ENCODE data around the gene EBF3.

The EBF3 gene

DNA sequence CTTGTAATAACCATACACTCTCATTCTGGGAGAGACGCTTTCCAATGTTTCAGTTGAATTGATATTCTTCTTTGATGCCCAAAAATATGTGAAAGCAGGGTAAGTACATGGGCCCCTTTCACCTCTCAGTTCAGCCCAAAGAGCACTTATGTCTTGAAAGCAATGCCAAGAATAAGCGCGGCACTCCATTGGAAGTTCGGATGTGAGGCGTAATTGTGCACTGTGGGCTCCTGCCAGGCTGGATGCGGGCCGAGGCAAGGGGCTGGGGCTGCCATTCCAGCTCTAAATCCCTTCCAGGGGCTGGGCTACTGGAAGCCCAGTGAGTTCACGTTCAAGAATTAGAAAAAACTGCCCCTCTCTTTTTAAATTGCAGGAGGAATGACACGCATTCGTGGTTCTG, 113.8 kb downstream of the EBF3 start:
- DNase-seq = no peak

DNA sequence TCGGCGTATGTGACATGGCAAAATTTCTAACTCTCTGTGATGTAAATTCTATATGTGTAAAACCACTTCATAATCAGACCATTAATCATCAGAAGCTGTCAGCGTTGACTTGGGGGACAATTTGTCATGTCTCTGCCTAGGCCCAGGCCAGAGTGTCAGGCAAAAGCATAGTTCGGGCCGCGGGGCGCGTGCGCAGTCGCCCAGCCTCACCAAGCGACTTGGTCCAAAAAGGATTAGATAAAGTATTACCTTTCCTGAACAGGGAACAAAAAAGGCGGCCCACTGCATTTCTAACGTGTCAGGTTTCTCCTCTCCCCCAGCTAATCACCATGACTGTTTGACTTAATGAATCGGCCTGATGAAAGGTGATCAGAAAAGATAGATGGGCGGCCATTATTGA, 114.2 kb downstream of the EBF3 start:
- DNase-seq = no peak

DNA sequence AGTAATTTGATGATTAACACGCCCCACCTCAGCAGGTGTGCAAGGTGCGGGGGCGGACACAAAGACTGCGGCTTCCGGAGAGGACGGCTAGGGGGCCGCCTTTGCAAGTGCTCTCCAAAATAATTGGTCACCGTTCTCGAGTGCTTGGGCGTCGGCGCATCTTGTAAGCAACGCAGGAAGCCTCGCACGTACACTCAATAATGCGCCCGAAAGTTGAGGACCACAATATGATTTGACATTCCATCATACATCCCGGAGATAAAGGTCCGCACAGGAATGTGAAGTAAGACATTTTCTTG, 114.7 kb downstream of the EBF3 start:
- no peak for DNase-seq

DNA sequence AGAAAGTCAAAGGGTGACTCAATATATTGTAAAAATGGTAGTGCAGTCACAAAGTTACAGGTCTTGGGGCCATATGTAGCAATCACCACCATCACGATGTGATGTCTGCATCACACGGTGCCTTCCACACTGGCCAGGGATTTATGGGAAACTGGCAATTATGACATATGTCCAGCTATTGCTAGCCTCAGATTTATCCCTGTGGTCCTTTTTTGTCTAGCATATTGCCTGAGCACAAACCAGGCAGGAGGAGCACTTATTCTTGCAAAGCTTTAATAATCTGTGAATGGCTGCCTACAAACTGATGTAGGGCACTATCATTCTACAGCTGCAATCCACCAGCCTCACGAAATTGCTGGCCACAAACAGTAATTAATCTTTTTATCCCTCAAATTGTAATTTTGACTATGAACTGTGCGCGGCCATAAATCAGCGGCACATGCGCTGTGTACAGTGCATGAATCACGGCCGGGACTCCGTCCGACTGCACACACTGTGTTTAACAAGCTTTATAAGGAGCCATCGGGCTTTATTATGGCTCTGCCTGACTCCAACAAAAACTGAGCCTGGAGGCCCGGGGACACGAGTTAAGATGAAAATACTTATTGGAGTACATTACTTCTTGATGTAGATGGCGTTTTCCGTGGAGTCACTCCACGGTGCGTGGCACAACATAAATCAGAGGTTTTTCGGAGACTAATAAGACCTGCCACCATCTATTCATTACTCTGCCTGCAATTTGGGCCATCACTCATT, 115.2 kb downstream of the EBF3 start:
- DNase-seq = no peak

DNA sequence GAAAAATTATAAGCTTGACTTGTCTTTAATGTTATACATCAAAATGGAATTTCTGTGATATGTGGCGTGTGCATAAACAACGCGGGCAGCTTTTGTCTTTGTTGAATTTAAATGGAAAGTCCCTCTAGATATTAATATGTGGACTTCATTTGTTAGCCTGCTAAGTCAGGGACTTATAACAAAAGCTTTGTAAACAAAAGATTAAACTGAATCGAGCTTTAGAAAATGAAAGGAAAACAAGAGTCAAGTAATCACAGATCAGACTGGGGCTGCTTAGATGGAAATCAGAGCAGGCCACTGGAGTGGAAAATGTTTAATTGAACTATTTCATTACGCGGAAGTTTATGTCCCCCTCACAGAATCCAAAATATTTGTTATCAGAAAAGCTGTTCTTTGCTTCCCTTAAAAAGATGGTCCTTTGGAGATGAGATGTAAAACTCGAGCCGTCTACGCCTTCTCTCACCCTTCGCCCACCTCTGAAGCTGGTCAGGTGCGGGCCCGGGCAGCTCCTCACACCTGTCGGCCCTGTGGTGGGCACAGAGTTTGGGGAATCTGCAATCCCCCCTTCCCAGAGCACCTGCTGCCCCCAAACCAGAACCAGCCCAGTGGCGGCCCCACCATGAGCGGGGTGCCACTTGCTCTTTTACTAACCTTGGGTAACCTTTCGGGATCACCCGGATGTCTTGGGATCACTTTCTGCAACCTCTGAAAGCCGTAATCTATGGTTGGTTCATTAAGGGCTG, 116.2 kb downstream of the EBF3 start:
- no peak for DNase-seq

DNA sequence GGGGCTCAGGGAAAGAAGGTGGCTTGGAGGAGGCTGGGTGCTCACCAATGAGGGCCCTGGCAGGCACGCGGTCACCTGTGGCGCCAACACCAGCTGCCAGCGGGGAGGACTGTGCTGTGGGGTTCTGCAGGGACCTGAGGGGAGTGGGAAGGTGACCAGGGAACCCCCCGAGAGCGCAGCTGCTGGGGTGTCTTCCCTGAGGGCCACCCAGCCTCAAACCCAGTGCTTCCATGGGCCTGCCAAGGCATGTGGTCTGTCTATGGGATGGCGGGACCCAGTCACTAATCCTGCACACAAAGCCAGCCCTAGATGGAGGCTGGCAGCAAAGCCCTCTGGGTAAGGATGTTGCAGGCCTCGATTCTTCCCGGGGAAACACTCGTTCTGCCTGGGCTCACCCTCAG, 117.1 kb downstream of the EBF3 start:
- DNase-seq = no peak

DNA sequence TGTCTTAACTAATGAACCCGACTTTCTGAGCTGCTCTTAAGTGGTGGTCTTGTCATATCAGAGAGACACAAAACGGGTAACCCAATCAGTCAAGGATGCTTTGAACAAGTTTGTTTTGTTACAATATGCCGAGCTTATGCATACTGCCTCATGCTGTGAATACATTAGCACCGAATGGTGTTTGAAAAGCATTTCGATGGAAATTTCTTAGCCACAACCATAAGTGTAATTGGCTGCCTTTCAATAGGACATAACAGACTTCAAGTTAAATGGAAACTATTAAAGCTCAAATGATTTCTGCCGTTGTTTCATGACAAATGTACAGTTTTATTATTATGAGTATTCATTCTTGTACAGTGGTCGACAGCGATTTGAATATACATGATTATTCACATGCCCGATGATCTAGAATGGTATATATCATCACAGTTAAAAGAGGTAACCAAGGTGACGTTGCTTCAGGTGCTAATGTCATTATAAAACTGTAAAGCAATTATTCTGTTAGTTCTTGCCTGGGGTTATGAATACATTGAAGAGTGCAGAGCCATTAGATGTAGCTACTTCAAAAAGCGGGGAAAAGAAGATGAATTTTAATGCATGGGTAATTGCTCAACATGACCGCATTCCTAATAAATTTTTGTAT, 118.8 kb downstream of the EBF3 start:
- DNase-seq = no peak

DNA sequence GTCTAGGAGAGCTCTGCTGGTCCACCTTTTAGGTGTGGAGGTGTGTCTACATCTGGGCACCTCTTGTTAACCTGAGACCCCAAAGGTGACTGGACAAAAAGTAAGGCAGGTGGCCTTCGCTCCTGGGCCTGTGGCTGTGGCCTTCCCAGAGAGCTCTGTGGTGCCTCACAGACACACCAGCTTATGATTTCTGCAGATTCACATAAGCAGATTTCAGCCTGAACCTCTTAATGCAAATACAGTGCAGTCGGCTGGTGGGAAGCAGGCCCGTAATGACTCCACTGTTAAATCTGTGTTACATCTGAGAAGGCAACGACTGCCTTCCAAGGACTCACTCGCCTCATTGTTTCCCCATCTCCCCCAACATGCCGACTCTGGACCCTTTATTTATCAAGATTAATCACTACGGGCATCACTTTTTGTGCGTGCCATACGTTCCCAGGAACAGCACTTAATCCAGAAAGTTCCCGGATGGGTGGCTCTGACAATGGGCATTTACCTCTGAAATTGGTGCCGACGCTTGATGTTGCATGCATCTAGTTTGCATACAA, 119.8 kb downstream of the EBF3 start:
- DNase-seq = no peak

DNA sequence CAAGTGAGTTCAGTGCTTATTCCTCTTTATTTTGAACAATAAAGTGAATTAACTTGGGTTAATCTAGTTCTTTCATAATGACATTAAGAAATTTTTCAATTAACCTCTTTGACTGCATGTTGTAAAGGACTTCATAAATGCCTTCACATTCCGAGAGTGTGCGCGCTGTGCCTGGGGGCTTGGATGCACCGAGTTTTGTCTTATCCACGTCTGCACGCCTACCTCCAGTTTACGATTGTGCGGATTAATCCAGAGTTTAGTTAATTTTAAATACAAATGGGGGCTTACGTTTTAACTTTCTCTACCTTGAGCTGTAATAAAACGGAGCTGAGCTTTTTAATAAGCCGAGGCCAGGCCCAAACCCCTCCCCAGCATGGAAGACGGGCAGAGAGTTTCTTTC, 120.4 kb downstream of the EBF3 start:
- no peak for DNase-seq

DNA sequence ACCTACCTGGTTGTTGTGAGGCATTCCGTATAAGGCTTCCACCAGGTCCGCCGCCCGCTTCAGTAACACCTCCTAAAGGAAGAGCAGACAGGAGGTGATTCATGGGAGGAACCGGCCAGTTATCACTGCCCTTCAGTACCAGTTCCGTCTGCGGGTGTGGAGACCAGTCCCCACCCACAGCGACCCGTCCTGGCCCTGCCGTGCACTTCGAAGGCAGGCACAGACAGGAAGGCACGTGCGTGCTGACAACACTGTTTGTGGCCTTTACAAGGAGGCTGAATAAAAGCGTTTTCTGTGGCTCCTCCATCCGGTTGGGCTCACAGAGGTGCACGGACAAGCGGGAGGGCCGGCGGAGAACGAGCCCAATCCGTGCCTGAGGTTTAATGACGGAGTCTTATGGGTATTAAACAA, 120.9 kb downstream of the EBF3 start:
- no peak for DNase-seq

DNA sequence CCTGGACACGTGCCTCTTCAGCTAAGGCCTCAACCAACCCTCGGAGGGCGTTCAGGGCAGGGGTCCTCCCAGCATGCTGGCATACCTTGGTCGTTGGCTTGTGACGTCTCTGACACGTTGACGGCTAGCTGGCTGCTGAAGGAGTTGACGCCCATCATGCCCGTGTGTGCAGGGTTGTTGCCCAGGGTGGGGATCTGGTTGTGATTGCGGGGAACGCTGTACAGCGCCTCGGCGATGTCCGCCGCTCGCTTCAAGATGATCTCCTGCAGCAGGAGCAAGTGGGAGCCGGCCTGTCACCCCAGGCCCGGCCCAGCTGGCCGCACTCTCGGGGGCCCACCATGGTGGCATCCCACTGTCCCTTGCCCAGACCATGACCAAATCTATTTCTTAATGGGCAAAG, 122.0 kb downstream of the EBF3 start:
- DNase-seq = no peak

DNA sequence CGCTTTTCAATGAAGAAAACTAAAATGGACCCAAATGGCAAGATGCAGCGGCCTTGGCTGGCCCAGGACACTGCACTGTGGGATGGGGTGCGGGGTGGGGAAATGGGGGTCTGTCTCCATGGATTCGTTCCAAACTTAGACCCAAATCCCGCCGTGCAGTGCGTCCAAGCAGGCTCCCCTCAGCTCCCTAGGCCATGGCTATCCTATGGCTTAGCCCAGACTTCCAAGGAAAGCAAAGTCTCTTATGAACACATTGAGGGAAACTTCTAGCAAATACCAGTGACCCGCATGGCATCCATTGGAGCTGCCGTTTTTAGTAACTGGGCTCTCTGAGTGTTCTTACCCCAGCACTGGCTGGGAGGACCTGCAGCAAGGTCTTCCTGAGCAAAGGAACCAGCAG, 122.5 kb downstream of the EBF3 start:
- no peak for DNase-seq

DNA sequence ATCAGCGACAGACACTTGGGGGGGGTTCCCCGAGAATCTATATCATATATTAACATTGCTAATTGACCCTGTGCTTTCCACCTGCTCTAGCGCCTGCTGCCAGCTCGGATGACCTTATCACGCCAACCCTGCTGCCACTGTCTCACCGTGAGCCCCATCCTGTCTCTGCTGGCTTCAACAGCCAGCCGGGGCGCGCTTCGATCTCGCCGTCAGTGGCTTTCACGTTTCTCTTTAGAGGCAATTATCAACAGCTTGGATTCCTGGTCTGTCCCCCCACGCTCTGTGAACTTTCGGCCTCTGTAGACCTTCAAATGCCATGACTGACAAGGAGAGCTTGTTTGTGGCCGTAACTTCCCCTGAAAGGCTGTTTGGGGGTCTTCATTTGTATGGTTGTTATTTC, 123.0 kb downstream of the EBF3 start:
- DNase-seq = no peak

DNA sequence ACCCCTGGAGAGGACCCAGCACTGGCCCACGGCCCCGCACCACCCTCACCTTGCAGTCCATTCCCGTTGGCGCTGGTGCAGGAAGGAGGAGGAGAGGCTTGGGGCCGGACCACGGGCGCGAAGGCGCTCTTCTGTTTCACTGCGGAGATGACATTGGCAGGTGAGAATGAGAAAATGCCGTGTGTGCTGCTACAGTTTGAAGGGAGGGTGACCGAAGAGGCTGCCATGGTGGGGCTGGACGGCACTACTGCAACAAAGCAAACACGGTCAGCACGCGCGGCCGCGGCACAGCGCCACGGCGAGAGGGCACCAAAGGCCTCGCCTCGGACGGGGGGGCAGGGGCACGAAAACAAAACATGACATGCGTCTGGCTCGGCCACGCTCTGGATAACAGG, 123.9 kb downstream of the EBF3 start:
- DNase-seq = no peak

DNA sequence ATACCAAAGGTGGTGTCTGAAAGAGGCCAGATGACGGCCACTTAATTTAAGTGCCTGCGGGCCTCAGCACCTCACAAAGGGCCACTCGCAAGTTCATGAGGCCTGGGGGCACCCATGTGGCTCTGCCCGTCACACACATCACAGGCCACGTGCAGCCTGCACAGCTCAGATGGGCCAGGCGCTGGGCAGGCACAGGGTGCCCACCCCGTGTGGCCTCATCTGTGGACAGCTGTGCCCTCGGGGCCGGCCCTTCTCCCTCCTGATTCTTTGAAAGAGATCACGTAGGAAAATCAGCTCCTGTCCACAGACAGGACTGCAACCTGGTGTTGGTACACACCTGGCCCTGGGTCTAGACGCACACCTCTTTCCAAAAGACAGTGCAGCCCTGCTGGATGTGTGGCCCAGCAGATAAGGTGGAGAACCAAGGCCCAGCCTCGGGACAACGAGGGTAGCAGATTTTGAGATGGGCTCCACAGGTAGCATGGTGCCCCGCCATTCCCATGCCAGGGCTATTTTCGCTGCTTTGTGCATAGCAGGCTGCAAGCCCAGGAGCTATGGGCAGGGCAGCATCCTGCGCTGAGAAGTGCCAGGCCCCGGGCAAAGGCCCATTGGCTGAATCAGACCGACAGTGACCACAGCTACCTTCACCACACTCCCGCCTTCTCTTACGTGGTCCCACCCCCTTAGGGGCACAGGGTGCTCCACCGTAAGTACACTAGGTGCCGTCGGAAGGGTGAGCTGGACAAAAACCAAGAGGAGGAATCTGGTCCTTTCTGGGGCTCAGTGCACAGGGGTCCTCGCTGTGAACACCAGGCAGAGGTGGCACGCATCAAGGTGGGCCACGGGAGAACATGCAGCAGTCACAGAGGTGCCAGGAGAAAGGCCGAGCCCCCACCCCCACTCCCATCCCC, 124.5 kb downstream of the EBF3 start:
- no peak for DNase-seq

DNA sequence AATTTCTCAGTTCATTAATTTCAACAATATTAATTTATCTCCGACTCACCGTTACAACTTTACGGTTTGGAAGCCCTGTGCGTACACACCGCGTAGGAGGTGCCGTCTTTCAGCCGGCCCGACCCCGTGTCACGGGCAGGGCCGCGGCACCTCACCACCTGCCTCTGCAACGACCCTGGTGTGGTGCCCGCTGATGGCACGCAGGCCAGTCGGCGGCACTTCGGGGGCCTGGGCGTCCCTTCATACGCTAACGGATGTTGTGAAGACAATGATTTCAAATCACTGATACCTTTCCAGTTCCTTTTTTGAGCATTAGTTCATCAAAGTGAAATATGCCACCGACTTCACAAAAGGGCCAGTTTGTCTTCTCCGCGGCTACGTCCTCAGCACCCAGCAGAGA, 125.3 kb downstream of the EBF3 start:
- DNase-seq = no peak

DNA sequence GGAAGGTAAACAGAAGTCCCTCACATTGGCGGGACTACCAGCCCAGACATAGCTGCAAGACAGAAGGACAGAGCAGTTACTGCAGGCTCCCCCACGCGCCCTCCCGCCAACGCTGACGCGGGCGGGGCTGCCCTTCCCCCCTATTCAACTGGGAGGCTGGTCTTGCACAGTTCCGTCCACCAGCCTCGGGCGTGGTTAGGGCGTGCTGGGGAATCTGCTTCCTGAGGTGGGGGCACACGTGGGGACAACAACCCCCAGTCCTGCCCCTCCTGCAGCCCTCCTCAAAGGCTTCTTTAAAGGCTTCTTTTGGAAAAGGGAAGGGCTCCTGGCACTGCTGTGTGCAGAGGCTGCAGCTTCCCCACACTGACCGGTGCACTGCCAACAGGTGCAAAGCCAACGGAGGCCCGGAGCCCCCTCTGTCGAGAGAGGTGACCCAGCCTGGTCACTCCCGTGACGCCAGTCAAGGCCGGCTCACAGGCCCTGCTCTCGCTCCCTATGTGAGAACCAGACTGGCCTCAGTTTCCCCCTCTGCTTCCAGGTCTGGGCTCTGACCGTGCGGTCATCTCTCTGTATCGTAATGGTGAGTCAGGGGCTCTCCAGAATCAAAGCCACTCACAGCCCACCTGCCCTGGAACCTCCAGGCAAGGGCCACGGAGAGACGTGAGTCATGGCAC, 126.0 kb downstream of the EBF3 start:
- DNase-seq = no peak

DNA sequence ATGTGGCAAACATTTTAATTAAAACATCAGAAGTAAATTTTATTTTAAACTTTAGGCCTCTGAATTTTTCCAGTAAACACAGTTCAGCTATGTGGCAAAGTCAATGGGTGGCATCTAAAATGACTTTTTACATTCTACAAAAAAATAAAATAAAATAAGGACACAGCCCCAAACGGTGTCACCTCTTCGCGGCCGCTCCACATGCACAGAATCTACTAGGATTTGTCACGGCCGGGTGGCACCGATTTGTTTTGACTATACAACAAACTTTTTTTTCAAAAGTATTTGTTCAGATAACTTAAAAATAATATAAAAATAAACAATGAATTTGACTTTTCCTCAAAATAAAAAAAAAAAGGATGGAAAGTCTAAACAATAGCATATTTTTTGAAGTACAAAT, 127.8 kb downstream of the EBF3 start:
- DNase-seq = no peak

DNA sequence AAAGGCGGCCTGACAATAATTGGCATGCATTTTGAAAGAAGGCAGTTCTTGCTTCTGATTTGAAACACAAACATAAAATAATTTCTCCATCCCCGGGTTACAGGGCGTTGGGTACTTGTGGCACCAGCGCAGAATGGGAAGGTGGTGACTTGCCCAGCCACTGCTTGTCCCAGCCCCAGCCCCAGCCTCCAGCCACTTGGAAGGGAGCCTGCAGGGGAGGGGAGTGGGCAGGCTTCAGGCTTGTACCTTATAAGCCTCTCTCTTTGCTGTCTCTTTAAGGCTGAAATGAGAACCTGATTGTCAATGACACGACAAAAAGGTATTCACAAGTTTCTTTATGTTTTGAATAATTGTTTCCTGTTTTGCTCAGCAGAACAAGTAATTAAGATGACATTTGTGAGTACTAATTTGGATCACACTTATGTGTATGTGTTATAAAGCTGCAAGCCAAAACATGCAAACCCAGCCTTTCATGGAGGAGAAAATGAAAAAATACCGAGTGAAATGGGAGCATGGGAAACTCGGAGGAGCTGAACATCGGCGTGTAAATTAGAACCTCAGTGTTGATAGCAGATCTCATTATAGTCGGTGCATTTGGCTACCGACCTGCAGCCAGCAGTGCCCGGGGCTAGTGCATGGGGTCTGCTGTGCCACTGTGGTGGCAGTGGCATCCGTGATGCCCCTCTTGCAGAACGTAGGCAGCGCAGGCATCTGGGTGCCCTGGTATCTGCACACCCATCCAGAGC, 129.9 kb downstream of the EBF3 start:
- DNase-seq = no peak

DNA sequence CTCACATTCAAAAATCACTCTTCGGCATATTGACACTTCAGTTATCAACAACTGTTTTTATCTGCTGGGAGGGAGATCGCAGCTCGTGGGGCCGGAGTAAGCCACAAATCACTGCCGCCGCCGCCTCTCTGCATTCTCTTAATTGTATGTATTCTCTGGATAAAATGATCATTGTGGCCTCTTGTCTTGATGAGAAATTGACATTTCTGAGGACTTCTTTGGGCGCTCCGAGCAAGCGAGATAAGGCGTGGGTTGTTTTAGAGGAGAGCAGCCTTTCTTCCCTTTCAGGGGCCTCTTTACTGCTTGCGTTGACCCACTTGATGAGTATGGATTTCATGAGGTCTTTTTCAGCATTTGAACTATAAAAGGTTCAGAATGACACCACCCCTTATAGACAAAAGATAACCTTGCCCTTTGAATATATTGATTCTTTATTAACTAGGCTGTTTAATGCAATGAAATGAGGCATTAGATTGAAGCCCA, 130.6 kb downstream of the EBF3 start:
- no peak for DNase-seq
